ENCODE data around the gene SLCO6A1. TPM values are rescaled to one million over a fixed set of nuclear protein-coding genes. Genes with fewer than 3 reads are reported as not detected.

SLCO6A1 gene
- total RNA-seq, 1 donor from 2014 or later: not detected

Other genes starting within 250 kb of the SLCO6A1 start
- 0.08 TPM for gene SLCO4C1, start 202.7 kb downstream of the SLCO6A1 start, total RNA-seq

All from Right ventricle myocardium superior (tissue), 1 donor.